Upper lobe of left lung (tissue), 4 donors: ENCODE results near the gene TYW1.
"Not testable (repeated sequence)": the region's sequence is repeated elsewhere in the genome, so short reads cannot be mapped to it uniquely, and the experiment has no call there.

ENCODE experiments used
- CTCF ChIP-seq, 6 experiments: fragments of 450-650 bp in 4 of 6; fragments of 200-600 bp in 2 of 6; sonication (generic) in 2 of 6; IDR thresholded peaks; one replicate each; pipeline ENCODE4 v1.5.1; 2016 to 2019; ENCODE audit warnings: antibody characterized with exemption in 6 of 6
- POLR2A ChIP-seq, 4 donors: fragments of 450-650 bp; IDR thresholded peaks; one replicate each; pipeline ENCODE4 v1.5.1; 2016 to 2017; ENCODE audit warnings: antibody characterized with exemption in 4 of 4, mild to moderate bottlenecking in 2 of 4
- POLR2AphosphoS5 ChIP-seq, 2 donors: sonication (generic); formaldehyde crosslinking; IDR thresholded peaks; one replicate each; pipeline ENCODE4 v1.5.1; 2017; ENCODE audit warnings: antibody characterized with exemption in 2 of 2

- not testable (repeated sequence) for TF ChIP-seq POLR2A, CTCF, POLR2AphosphoS5 (IDR thresholded peaks at IDR 0.05)
Observed at GRCh38 chr7:67230029-67230428, 233.4 kb downstream of the TYW1 start.
